IMR-90 (cell line): ENCODE results near the gene SLC15A3. TPM values are rescaled to one million over a fixed set of nuclear protein-coding genes. Genes with fewer than 3 reads are reported as not detected.

Experiments
- ATAC-seq: fragments of 200-7000 bp; cut with Tn5 transposase; 2 replicates; pipeline ENCODE4 v1.9.1; 2020; ENCODE audit warnings: low read depth, mild to moderate bottlenecking, moderate library complexity
- BruUV-seq: library from RNA; stranded (reverse); fragments of 400-500 nt; replicated peaks from 2 replicates; lab custom pipeline; 2021; lab: Mats Ljungman, UMichigan
- CTCF ChIA-PET: fragments of 300-600 bp; formaldehyde crosslinking; extraction: SDS; loops from one replicate; lab custom pipeline; 2021; ENCODE audit warnings: antibody characterized with exemption; lab: Yijun Ruan, JAX
- POLR2A ChIA-PET: fragments of 300-600 bp; sonication (Branson Sonifier 250); formaldehyde crosslinking; loops from one replicate; lab custom pipeline; 2022; ENCODE audit warnings: antibody characterized with exemption; ENCODE audit not compliant: unreplicated experiment; lab: Charles Lee
- DNase-seq: peaks from one replicate; pipeline ENCODE4 v3.0.0; 2013
- H2AFZ ChIP-seq: replicated peaks from 2 replicates; pipeline ENCODE3; 2013; ENCODE audit warnings: low read length, mild to moderate bottlenecking; ENCODE audit not compliant: poor library complexity
- H2AK5ac ChIP-seq: 2 replicates; pipeline ENCODE4 v1.6.1; 2013; ENCODE audit warnings: low read depth, low read length, inconsistent platforms
- H2AK9ac ChIP-seq: replicated peaks from 2 replicates; pipeline ENCODE3; 2013; ENCODE audit warnings: mild to moderate bottlenecking, low read depth, low read length, moderate library complexity; ENCODE audit not compliant: poor library complexity
- H2BK120ac ChIP-seq: 2 replicates; pipeline ENCODE4 v1.6.1; 2013; ENCODE audit warnings: low read depth, low read length, inconsistent platforms
- H2BK15ac ChIP-seq: 3 replicates; pipeline ENCODE4 v1.6.1; 2013; ENCODE audit warnings: low read depth, low read length, inconsistent platforms
- H2BK20ac ChIP-seq: 2 replicates; pipeline ENCODE4 v1.6.1; 2013; ENCODE audit warnings: low read depth, mild to moderate bottlenecking, inconsistent platforms, low read length, moderate library complexity
- H2BK5ac ChIP-seq: 2 replicates; pipeline ENCODE4 v1.6.1; 2013; ENCODE audit warnings: mild to moderate bottlenecking, low read depth, low read length, inconsistent platforms; ENCODE audit not compliant: poor library complexity, severe bottlenecking
- H3K14ac ChIP-seq: replicated peaks from 2 replicates; pipeline ENCODE4 v1.6.1; 2013; ENCODE audit warnings: low read depth, low read length, inconsistent platforms
- H3K18ac ChIP-seq: 2 replicates; pipeline ENCODE4 v1.6.1; 2013; ENCODE audit warnings: low read depth, low read length, control low read depth
- H3K23ac ChIP-seq: 2 replicates; pipeline ENCODE4 v1.6.1; 2013; ENCODE audit warnings: low read depth, low read length, inconsistent platforms
- H3K27ac ChIP-seq: 2 replicates; pipeline ENCODE4 v1.5.1; 2013; ENCODE audit warnings: mild to moderate bottlenecking, control low read depth, low read length; ENCODE audit not compliant: insufficient read depth
- H3K27me3 ChIP-seq: 2 replicates; pipeline ENCODE4 v1.6.1; 2013; ENCODE audit warnings: low read length; ENCODE audit not compliant: control insufficient read depth, insufficient read depth
- H3K36me3 ChIP-seq: 2 replicates; pipeline ENCODE4 v1.6.1; 2013; ENCODE audit warnings: low read length, mixed read lengths; ENCODE audit not compliant: control insufficient read depth, insufficient read depth
- H3K4ac ChIP-seq: 2 replicates; pipeline ENCODE4 v1.6.1; 2013; ENCODE audit warnings: low read depth, low read length, inconsistent platforms
- H3K4me1 ChIP-seq: 2 replicates; pipeline ENCODE4 v1.6.1; 2013; ENCODE audit warnings: low read length, mixed read lengths; ENCODE audit not compliant: control insufficient read depth, insufficient read depth
- H3K4me2 ChIP-seq: 2 replicates; pipeline ENCODE4 v1.6.1; 2013; ENCODE audit warnings: low read depth, mild to moderate bottlenecking, control low read depth, low read length, moderate library complexity
- H3K4me3 ChIP-seq: 2 replicates; pipeline ENCODE4 v1.5.1; 2013; ENCODE audit warnings: low read depth, mild to moderate bottlenecking, control low read depth, low read length, moderate library complexity; ENCODE audit not compliant: insufficient read depth
- H3K56ac ChIP-seq: 2 replicates; pipeline ENCODE4 v1.6.1; 2013; ENCODE audit warnings: low read length, inconsistent platforms; ENCODE audit not compliant: insufficient read depth; ENCODE audit errors: extremely low read depth
- H3K79me1 ChIP-seq, 2 experiments: 2 replicates each; pipeline ENCODE4 v1.6.1; 2013; ENCODE audit warnings: low read length in 2 of 2, inconsistent platforms in 1 of 2, low read depth in 1 of 2
- H3K9ac ChIP-seq: 2 replicates; pipeline ENCODE4 v1.6.1; 2013; ENCODE audit warnings: low read depth, low read length, control low read depth
- H3K9me1 ChIP-seq: 2 replicates; pipeline ENCODE4 v1.6.1; 2013; ENCODE audit warnings: low read length, inconsistent platforms; ENCODE audit not compliant: insufficient read depth
- H3K9me3 ChIP-seq: 2 replicates; pipeline ENCODE4 v1.6.1; 2013; ENCODE audit warnings: low read length; ENCODE audit not compliant: control insufficient read depth, insufficient read depth
- H4K20me1 ChIP-seq: 2 replicates; pipeline ENCODE4 v1.6.1; 2013; ENCODE audit warnings: low read length, inconsistent platforms; ENCODE audit not compliant: insufficient read depth
- H4K5ac ChIP-seq: 2 replicates; pipeline ENCODE4 v1.6.1; 2013; ENCODE audit warnings: mild to moderate bottlenecking, low read depth, low read length, control low read depth
- H4K8ac ChIP-seq, 2 experiments: 2 replicates each; pipeline ENCODE4 v1.6.1; 2013; ENCODE audit warnings: low read depth in 2 of 2, low read length in 2 of 2, control low read depth in 1 of 2, inconsistent platforms in 1 of 2
- H4K91ac ChIP-seq: 2 replicates; pipeline ENCODE4 v1.6.1; 2013; ENCODE audit warnings: low read depth, low read length, inconsistent platforms; ENCODE audit not compliant: insufficient read depth
- BHLHE40 ChIP-seq: fragments of 150-350 bp; IDR thresholded peaks from 2 replicates; pipeline ENCODE4 v1.6.1; 2016; ENCODE audit warnings: mild to moderate bottlenecking, low read depth, low read length
- NFE2L2 ChIP-seq: fragments of 150-350 bp; IDR thresholded peaks from 2 replicates; pipeline ENCODE4 v1.6.1; 2016; ENCODE audit warnings: low read depth, mild to moderate bottlenecking, low read length
- SMC3 ChIP-seq: fragments of 150-350 bp; IDR thresholded peaks from 2 replicates; pipeline ENCODE4 v1.6.1; 2016; ENCODE audit warnings: low read depth, mild to moderate bottlenecking, antibody characterized with exemption, low read length, moderate library complexity
- WGBS, 2 experiments: methylation state at CpG; one replicate each; pipeline versions ENCODE4 v1.1.5 to v1.1.7; 2013; ENCODE audit warnings: missing lambda C conversion rate in 2 of 2; ENCODE audit not compliant: insufficient read length in 1 of 2; ENCODE audit errors: extremely low coverage in 2 of 2; 5-methylcytosine and 5-hydroxymethylcytosine counted together
- dilution Hi-C: fragments of 300-500 bp; cut with HindIII; formaldehyde crosslinking; loops from one replicate; pipeline ENCODE4 v1.14.3; 2018; ENCODE audit warnings: low sequenced_read_pairs; ENCODE audit not compliant: unreplicated experiment
- in situ Hi-C: fragments of 300-500 bp; cut with MboI; formaldehyde crosslinking; loops from 3 replicates; pipeline ENCODE4 v1.14.3; 2019; ENCODE audit warnings: low sequenced_read_pairs, inconsistent platforms, mixed read lengths
- intact Hi-C: fragments of 100-400 bp; cut with micrococcal nuclease; formaldehyde crosslinking; loops from 2 replicates; pipeline ENCODE4 v1.10.0; 2022
- polyA plus RNA-seq, 3 experiments: library from polyadenylated mRNA; depleted of rRNA; stranded (reverse); fragments of >200 nt; gene quantifications; 2 replicates each; pipeline ENCODE4 v1.2.3, GENCODE V29; 2012; ENCODE audit warnings: low replicate concordance in 1 of 3
- total RNA-seq: library from RNA; depleted of rRNA; stranded (reverse); fragments of >200 nt; gene quantifications from 2 replicates; pipeline ENCODE4 v1.2.3, GENCODE V29; 2012

Gene SLC15A3
- total and polyA plus RNA-seq, 2 of the 4 experiments (the other 2 are of a cell fraction): 3.2 to 4.4 TPM

DNA sequence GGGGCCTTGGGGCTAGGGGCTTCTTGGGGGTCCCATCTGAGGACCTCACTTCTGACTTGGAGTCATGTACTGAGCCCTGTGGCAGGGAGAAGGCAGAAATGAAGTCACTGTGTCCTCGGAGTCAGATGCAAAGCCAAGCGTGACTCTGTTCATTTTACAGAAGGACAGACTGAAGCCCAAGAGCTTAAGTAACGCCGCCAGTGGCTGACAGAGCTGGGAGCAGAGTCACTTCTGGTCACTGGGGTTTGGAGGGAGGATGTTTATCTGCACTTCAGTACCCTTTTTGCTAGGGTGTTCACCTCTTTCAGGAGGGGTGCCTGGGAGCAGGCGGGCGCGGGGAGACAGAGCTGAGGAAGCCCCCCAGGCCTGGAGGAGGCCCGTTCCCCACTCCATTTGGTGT lies 30.2 kb upstream of the SLC15A3 start:
- Histone ChIP-seq H3K23ac (no peak overlapping the region), H4K20me1 (no peaks in the 10 kb centered on the region), H2AFZ (no peak overlapping the region), H4K5ac (no peak overlapping the region), H3K27ac (no peak overlapping the region), H2BK20ac (no peak overlapping the region), H3K27me3 (peaks cover 25% of the 10 kb centered on the region), H3K4me2 (no peak overlapping the region), H3K9ac (no peak overlapping the region), H4K91ac (no peak overlapping the region), H2AK9ac (no peak overlapping the region), H3K18ac (no peak overlapping the region), H3K4me1 (peaks cover 3% of the 10 kb centered on the region), H2BK120ac (no peak overlapping the region), H4K8ac (no peak overlapping the region), H3K9me1 (no peaks in the 10 kb centered on the region), H3K79me1 (no peaks in the 10 kb centered on the region), H2BK15ac (no peak overlapping the region), H3K56ac (no peak overlapping the region), H2BK5ac (no peak overlapping the region), H3K9me3 (no peaks in the 10 kb centered on the region), H3K14ac (no peak overlapping the region), H2AK5ac (no peak overlapping the region), H3K36me3 (no peaks in the 10 kb centered on the region), H3K4me3 (no peak overlapping the region), H3K4ac (no peak overlapping the region)
- intact Hi-C loops (no loop called here), dilution Hi-C loops (no loop called here), in situ Hi-C loops (no loop called here)
- ATAC-seq (no peak), DNase-seq (no peak)
- TF ChIP-seq SMC3 (no peak), NFE2L2 (no peak), BHLHE40 (no peak)
- ChIA-PET POLR2A (interaction anchor here (0.7 kb wide), 1 partner anchor 66 kb away, joined by 3 read pairs; no protein-coding TSS in a partner anchor), CTCF (no interaction called here)
- BruUV-seq: no TSS peak
- 79% methylated on average over 4 of the region's 8 CpGs; no CpG with 5 or more reads in 1 of the 2 experiments for WGBS, 2 experiments
